Measurements from ENCODE around the gene AHRR.

Gene AHRR

DNA sequence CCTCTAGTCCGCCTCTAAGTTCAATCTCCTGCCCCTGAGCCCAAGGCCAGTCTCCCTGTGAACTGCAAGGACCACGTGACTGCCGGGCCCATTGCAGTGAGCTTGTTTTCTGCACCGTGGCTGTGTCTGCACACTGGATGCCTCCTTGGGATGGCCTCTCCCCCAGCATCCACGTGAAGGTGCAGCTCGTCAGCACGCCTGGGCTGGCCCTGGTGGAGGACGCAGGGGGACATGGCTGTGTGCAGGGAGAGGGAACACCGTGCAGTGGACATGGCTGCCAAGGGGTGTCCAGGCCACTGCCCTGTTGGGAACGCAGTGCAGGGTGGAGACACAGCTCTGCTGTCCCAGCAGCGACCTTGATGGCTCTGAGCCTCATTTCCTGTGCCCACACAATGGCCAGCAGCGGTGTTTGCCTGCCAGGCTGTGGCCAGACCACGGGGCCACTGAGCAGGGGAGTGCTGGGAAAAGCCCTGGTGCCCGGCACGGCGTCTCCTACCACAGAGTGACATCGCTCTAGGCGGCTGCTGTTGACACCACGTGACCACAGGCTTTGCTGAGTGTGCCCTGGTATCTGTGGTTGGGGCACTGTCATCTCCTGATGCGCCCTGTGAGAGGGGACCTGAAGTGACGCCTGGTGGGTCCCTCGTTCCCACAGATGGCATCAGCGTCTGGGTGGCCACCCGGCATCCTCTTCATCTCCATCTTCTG lies 94.6 kb downstream of the AHRR start:
- DNase-seq (ENCODE audit: low spot score) = no peak

DNA sequence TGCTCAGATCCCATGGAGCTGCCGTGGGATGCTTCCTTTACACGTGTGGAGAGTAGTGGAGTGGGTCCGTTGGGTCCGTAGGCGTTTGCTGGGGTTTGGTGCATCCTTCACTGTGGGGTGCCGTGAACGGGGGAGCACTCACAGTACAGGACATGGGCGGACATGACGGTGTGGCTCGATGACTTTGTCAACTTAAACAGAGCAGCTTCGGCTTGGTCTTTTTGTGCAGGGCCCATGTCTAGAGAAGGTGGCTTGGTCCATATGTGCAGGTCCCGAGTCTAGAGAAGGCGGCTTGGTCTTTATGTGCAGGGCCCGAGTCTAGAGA lies 95.1 kb downstream of the AHRR start:
- no peak for DNase-seq (ENCODE audit: low spot score)

DNA sequence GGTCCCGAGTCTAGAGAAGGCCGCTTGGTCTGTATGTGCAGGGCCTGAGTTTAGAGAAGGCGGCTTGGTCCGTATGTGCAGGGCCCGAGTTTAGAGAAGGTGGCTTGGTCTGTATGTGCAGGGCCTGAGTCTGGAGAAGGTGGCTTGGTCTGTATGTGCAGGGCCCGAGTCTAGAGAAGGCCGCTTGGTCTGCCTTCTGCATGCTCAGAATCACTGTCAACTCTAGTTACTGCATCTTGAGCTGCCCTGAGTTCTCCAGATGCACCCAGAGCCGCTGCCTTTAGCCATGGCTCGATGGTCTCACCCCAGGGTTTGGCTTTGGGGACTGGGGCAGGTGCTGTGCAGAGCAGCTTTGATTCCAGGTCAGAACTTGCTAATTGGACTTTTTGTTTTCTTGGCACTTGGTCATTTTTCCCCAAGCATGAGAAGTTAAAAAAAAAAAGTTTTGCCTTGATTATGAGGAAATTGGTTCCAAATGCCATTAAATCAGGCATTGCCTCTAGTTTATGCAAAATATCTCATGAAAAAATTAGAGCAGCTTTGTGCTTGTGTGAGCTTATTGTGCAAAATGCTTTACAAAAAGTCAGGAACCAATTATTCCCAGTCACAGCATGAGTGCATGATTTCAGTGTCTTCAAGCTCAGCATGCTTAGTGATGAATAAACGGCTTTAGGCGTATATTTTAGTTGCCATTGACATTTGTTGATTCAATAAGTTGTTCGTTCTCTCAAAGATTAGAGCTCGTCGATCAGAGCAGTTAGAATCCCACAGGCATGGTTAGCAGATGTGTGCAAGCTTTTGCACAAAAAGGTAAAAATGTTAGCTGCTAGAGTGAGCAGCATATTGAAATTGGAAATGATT lies 96.0 kb downstream of the AHRR start:
- no peak for DNase-seq (ENCODE audit: low spot score)

DNA sequence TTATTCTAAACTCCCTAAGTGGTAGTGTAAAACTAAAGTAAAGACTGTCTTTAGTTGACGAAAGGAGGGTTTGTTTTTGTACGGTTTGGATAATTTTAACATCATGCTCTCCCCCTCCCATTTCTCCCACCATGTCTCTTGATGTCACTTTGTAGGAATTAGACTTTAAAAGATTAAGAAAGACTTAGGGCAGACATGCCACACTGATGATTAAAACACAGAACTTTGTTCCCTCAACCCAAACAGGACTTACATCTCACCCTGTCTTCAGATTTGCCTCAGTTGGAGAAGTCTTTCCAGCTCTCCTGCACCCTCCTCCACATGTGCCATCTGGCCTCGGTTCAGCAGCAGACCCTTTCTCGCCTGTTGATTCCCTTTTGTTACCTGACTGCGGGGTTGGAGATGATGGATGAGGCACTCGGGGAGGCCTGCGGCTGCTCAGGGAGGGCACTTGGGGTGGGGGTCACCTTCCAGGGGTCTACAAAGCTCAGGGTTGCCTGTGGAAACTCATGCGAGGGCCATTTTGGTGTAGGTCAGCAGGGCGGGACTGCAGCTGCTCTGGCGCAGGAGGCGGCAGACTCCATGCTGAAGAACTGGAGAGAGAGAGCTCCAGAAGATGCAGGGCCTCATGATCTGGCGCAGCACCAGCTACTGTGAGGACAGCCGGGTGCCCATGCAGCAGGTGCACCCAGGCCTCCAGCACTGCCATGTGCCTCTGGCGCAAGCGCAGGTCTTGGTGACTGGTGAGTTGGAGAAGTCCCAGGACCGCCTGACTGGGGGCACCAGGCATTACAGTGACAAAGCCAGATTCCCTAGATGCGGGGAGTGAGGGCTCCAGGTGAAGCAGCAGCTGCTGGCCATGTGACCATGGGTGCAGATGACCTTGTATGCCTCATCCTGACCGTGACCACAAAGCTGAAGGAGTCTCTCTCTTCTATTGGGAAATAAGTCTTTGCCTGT lies 96.9 kb downstream of the AHRR start:
- no peak for DNase-seq (ENCODE audit: low spot score)

DNA sequence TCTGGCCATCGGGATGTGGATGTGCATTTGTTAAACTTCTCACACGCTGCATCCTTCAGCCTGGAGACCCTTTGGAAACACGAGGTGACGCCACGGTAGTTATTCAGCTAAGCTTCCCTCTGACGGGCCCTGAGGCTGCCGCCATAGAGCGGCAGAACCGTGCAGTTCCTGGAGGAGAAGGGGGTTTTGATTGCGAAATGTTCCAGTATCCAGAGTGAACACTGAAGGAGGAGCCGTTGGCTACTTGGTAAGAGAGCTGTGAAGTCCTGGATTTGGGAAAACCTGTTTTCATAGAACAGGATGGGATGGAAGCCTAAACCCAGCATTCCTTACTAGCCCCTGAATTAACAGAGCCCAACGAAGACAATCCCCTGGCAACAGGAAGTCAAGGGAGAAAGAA lies 98.5 kb downstream of the AHRR start:
- no peak for DNase-seq (ENCODE audit: low spot score)

DNA sequence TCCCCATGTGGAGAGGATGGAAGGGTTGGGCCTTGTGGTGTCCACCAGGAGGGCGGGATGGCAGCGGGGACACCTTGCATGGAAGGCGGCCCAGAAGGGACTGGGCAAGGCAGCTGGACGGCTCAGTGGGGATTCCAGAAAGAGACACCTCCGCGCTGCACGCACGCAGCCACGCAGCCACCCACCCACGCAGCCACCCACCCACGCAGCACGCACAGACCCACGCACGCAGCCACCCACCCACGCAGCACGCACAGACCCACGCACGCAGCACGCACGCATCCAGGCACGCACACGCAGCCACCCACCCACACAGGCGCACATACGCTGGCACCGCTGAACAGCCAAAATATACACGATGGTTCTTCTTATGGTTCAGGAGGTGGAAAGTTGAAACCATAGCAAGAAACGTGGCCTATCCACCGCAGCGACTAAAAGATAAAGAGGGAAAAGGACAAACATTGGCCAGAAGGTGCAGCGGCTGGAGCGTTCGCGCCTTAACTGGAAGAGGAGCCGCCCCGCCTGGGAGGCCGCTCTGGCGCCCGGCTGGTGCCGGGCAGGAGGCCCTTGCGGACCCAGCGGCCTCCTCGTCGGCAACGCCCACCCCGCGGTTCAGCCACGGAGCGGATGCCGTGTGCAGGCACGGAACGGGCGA lies 99.2 kb downstream of the AHRR start:
- no peak for DNase-seq (ENCODE audit: low spot score)

DNA sequence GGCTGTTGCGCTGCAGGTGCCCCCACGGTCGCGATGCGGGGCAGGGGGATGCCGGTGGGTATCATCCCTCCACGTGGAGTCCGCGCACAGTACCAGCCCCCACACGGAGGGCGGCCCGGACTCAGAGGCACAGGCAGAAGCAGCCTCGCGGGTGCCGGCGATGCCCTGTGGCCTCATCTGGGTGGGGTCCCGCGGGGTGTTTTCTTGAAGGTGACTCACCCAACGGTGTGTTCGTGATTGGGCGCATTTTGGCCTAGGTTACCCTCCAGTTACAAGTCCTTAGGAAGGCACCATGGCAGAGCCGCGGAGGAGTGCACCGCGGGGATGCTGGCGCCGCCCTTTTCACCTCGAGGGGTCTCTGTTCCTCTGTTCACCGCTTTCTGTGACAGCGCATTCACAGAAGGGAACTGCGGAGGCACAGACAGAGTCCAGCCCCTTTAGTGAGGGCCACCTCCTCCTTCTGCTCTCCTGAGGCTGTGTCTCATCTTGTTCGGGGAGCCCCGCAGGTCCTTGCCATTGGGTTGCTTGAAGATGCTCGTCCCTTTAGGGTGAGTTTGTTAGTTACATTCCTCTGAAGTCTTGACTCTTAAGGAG lies 99.9 kb downstream of the AHRR start:
- DNase-seq (ENCODE audit: low spot score) = no peak

DNA sequence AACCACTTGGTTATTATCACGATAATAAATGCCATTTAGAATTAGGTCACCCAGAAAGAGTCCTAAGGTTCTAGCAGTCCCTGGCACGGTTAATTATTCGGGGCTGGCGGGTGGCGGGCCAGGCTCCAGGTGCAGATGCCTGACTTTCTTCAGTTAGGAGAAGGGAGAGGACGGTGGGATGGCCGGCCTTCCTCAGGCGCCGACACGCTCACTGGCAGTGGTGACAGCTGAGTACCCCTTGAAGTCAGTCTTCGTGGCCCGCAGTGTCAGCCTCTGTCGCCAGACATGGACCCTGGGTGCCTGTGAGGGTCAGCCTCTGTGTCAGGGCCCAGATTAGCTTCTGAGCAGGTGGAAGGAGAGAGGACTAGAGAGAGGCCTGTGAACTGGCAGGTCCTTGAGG lies 100.4 kb downstream of the AHRR start:
- DNase-seq (ENCODE audit: low spot score) = no peak

DNA sequence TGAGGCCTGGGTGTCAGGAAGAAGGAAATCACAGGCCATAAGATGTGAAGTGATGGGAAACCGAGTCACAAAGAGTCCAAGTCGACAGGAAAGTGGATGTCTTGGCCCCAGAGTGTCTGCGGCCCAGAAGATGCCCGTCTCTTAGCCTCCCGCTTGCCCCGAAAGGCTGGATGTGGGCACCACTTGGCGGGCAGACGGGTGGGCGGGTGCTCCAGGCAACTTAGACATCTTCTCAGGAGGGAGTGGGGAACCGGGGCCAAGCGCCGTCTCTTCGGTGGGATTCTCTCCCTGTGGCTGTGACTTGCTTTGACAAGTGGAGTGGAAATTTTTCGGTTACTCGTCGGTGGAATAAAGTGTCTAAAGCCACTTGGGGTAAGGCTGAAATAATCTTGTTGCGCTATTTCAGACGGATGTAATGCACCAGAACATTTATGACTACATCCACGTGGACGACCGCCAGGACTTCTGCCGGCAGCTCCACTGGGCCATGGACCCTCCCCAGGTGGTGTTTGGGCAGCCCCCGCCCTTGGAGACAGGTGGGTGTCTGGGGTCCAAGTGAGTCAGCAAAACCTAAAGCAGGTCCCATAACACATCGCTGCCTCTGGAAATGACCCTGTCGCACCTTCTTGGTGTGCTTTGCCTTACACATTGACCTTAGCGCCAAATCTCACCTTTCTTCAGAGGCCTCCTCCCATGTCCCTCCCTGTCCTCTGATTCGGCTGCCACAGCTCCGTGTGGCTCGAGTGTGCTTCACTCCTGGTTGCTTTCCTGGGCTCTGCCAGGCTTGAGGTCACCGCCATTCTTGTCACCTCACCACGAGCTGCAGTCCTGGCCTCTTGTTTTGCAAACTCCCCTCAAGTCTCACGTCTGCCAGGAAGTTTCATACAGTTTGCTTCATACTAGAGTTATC lies 101.1 kb downstream of the AHRR start:
- DNase-seq (ENCODE audit: low spot score) = no peak

DNA sequence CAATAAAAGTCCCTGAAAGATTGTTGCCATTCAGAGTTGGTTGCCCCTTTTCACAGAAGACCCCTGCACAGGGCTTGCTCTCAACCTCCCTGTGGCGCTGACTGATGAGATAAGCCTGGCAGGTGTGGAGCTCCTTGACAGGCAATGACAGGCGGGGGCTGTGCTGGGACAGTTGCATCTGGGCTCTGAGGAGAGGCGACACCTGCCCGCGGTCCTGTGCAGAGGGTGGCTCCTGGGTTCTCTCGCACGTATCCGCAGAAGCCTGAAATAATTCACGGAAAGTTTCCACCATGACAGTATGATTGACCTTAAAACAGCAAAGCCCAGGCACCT lies 101.7 kb downstream of the AHRR start:
- DNase-seq (ENCODE audit: low spot score) = no peak

DNA sequence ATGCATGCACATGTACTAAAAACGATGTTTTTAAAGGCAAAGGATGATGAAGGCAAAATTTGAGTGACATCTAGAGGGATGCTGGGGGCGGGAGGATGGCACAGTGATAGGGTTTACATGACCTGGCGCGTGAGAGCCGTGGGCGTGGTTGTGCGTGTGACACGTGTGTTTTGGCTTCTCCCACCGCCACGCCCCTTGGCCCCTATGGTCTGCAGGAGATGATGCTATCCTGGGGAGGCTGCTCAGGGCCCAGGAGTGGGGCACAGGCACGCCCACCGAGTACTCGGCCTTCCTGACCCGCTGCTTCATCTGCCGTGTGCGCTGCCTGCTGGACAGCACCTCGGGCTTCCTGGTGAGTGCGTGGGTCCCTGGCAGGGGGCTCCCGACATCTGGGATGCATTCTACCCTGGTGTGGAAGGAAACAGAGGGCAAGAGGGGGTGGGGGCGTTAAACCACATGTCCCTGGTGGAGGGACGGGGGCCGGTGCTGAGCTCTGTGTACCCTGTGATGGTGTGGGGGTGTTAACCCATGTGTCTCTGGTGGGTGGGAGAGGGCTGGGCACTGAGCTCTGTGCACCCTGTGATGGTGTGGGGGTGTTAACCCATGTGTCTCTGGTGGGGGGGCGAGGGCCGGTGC lies 102.2 kb downstream of the AHRR start:
- no peak for DNase-seq (ENCODE audit: low spot score)

DNA sequence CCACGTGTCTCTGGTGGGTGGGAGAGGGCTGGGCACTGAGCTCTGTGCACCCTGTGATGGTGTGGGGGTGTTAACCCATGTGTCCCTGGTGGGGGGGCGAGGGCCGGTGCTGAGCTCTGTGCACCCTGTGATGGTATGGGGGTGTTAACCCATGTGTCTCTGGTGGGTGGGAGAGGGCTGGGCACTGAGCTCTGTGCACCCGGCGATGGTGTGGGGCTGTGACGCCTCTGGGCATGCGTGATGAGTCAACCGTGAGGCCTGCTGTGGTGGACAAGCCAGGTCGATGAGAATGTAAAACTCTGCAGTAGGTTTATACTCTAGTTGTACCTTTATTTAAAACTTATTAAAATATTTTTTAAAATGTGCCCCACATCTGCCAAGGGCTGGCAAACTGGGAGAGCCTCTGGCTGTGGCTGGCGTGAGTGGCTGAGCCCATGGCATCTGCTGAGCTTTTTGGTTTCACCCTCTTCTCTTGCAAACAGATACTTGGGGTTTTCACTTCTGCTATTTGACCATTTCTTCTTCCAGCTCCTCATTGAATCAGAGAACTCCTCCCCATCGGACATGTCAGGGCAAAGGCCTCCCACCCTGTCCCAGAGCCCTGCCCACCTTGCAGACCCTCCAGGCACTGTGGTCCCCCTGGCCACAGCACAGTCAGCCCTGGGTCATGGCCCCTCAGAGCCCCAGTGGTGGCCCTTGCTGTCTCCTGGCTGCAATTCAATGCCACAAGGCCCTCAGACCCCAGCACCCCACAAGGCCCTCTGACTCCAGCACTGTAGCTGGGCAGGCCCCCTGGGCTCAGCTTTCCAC lies 103.0 kb downstream of the AHRR start:
- DNase-seq (ENCODE audit: low spot score) = no peak

DNA sequence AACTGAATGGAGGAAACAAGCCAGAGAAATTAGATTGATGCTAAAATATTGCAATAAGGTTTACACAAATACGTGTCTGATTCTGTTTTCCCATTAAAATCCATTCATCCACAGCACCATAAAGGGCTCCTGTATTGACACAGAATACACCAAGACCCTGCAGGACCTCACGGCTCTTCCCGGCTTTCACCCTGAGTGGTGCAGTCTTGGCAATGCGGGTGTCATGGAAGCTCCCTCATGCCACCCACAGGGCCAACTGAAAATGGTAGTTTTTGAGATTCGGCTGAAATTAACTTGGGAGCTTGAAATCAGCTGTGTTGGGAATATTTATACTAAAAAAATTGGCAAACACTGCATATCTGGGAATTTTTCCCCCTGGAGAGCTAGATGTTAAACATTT lies 104.2 kb downstream of the AHRR start:
- no peak for DNase-seq (ENCODE audit: low spot score)

DNA sequence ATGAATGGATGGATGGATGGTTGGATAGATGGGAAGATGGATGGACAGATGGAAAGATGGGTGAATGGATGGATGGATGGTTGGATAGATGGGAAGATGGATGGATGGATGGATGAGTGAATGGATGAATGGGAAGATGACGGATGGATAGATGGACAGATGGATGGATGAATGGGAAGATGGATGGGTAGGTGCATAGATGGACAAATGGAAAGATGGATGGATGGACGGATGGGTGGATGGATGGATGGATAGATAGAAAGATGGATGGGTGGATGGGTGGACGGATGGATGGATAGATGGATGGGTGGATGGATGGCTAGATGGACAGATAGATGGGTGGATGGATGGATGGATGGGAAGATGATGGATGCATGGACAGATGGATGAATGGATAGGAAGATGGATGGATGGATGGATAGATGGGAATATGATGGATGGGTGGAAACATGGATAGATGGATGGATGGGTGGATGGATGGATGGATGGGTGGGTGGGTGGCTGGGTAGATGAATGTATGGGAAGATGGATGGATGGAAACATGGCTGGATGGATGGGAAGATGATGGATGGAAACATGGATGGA lies 105.0 kb downstream of the AHRR start:
- no peak for DNase-seq (ENCODE audit: low spot score)

DNA sequence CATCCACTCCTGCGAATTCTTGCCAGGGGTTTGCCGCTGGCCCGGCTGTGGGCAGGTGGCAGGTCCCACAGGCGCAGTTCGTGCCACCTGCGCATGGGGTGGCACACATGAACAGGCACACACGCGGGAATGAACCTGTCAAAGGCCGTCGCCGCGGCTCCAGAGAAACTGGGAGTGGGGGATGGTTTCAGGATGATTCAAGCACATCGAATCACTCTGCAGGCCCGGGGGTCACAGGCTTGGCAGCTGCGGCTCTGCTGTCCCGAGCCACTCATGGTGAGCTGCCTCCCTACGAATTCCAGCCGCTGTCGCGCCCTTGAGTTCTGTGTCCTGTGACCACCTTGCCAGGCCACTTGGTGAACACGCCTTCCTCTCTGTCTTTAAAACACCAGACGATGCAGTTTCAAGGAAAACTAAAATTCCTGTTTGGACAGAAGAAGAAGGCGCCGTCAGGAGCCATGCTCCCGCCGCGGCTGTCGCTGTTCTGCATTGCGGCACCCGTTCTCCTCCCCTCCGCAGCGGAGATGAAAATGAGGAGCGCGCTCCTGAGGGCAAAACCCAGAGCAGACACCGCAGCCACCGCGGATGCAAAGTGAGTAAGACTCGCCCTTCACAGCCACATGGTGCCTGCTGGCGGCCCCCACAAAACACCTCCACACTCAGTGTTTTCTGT lies 106.0 kb downstream of the AHRR start:
- no peak for DNase-seq (ENCODE audit: low spot score)

DNA sequence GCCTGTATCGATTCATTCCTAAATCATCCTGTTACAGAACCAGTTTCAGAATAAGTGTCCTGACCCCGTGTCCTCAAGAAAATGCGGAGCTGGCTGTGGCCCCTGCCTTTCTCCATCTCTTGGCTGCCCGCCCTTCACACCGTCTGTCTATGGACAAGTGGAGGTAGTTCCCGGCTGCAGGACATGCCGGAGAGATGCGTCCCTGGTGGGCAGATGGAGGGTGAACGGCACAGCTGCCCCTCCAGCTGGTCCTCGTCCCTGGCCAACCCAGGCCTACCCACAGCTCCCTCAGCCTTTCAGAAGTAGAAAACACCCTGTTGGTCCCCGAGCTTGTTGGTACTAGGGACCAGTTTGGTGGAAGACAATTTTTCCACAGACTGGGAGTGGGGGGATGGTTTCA lies 106.7 kb downstream of the AHRR start:
- no peak for DNase-seq (ENCODE audit: low spot score)

DNA sequence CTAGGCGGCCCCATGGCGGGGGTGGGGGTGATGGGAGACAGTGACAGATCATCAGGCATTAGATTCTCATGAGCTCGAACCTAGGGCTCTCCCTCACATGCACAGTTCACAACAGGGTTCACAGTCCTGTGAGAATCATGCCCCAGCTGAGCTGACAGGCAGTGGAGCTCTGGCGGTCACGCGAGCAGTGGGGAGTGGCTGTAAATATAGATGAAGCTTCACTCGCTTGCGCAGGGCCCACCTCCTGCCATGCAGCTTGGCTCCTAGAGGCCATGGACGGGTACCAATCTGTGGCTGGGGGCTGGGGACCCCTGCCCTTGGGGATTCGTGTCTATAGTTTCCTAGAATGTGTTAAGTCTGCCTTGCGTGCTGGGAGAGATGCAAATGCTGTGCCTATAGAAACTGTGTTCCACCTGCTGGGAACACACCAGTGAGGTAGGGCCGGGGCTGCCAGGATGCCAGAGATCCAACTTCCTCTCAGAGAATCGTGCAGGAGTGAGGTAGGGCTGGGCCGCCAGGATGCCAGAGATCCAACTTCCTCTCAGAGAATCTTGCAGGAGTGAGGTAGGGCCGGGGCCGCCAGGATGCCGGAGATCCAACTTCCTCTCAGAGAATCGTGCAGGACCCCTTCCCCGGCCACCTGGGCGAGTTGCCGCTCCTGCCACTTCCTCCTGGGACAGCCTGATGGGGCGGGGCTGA lies 107.4 kb downstream of the AHRR start:
- no peak for DNase-seq (ENCODE audit: low spot score)

Data from COLO829 (cell line).